Neuronal stem cell (in vitro differentiated cells): ENCODE data around the gene TUBA4B.

Experiments
- DNase-seq: peaks from one replicate; pipeline ENCODE4 v3.0.0-alpha.2; 2013; ENCODE audit warnings: low spot score
- H2AFZ ChIP-seq: one replicate; pipeline ENCODE4 v1.6.1; 2013; ENCODE audit warnings: mild to moderate bottlenecking, low read length, inconsistent platforms
- H2AK5ac ChIP-seq: 2 replicates; pipeline ENCODE4 v1.6.1; 2013; ENCODE audit warnings: low read depth, mild to moderate bottlenecking, inconsistent platforms, low read length, moderate library complexity, mixed read lengths
- H2BK120ac ChIP-seq: 2 replicates; pipeline ENCODE4 v1.6.1; 2013; ENCODE audit warnings: low read depth, mild to moderate bottlenecking, inconsistent platforms, low read length, moderate library complexity, mixed read lengths
- H2BK12ac ChIP-seq: one replicate; pipeline ENCODE4 v1.6.1; 2013; ENCODE audit warnings: low read length, inconsistent platforms
- H2BK15ac ChIP-seq: 2 replicates; pipeline ENCODE4 v1.6.1; 2013; ENCODE audit warnings: mild to moderate bottlenecking, low read length, inconsistent platforms, mixed read lengths
- H2BK5ac ChIP-seq: one replicate; pipeline ENCODE4 v1.6.1; 2013; ENCODE audit warnings: inconsistent platforms, mild to moderate bottlenecking, low read length, moderate library complexity
- H3K14ac ChIP-seq: one replicate; pipeline ENCODE4 v1.6.1; 2013; ENCODE audit warnings: low read length, inconsistent platforms
- H3K18ac ChIP-seq: 2 replicates; pipeline ENCODE4 v1.6.1; 2013; ENCODE audit warnings: low read length, inconsistent platforms
- H3K23ac ChIP-seq: 2 replicates; pipeline ENCODE4 v1.6.1; 2013; ENCODE audit warnings: low read depth, mild to moderate bottlenecking, mixed read lengths, low read length, inconsistent platforms; ENCODE audit not compliant: poor library complexity
- H3K27ac ChIP-seq: replicated peaks from 3 replicates; pipeline ENCODE4 v1.5.1; 2013; ENCODE audit warnings: low read length, inconsistent platforms
- H3K27me3 ChIP-seq, 3 experiments: 2 replicates each; pipeline ENCODE4 v1.6.1; 2013; ENCODE audit warnings: low read length in 3 of 3, mild to moderate bottlenecking in 2 of 3, inconsistent platforms in 1 of 3, low read depth in 1 of 3, mixed read lengths in 1 of 3, moderate library complexity in 1 of 3; ENCODE audit not compliant: control insufficient read depth in 3 of 3, insufficient read depth in 3 of 3
- H3K36me3 ChIP-seq, 2 donors: replicated peaks in 1 of 2; 2 replicates each; pipeline ENCODE4 v1.6.1; 2013; ENCODE audit warnings: low read length in 2 of 2; ENCODE audit not compliant: control insufficient read depth in 2 of 2, insufficient read depth in 2 of 2
- H3K4ac ChIP-seq: 2 replicates; pipeline ENCODE4 v1.6.1; 2013; ENCODE audit warnings: inconsistent platforms, mild to moderate bottlenecking, low read length, moderate library complexity
- H3K4me1 ChIP-seq, 2 donors: 1 replicate in 1 of 2; 2 replicates in 1 of 2; pipeline ENCODE4 v1.6.1; 2013; ENCODE audit warnings: low read length in 2 of 2, low read depth in 1 of 2; ENCODE audit not compliant: control insufficient read depth in 2 of 2, insufficient read depth in 1 of 2
- H3K4me2 ChIP-seq: one replicate; pipeline ENCODE4 v1.6.1; 2013; ENCODE audit warnings: mild to moderate bottlenecking, low read length, inconsistent platforms; ENCODE audit not compliant: insufficient read depth, poor library complexity, severe bottlenecking
- H3K4me3 ChIP-seq, 2 donors: 2 replicates each; pipeline ENCODE4 v1.5.1; 2013; ENCODE audit warnings: low read length in 2 of 2, mild to moderate bottlenecking in 2 of 2, inconsistent platforms in 1 of 2, moderate library complexity in 1 of 2
- H3K79me1 ChIP-seq: one replicate; pipeline ENCODE4 v1.6.1; 2013; ENCODE audit warnings: low read depth, mild to moderate bottlenecking, inconsistent platforms, low read length, moderate library complexity
- H3K9ac ChIP-seq: one replicate; pipeline ENCODE4 v1.6.1; 2013; ENCODE audit warnings: mild to moderate bottlenecking, low read depth, low read length, inconsistent platforms; ENCODE audit not compliant: poor library complexity
- H3K9me3 ChIP-seq, 2 donors: replicated peaks in 1 of 2; 2 replicates each; pipeline versions ENCODE3 to v1.6.1; 2013; ENCODE audit warnings: low read length in 2 of 2, mild to moderate bottlenecking in 2 of 2, inconsistent platforms in 1 of 2, low read depth in 1 of 2, mixed read lengths in 1 of 2, moderate library complexity in 1 of 2; ENCODE audit not compliant: control insufficient read depth in 2 of 2, insufficient read depth in 1 of 2
- H4K8ac ChIP-seq: one replicate; pipeline ENCODE4 v1.6.1; 2013; ENCODE audit warnings: low read depth, mild to moderate bottlenecking, inconsistent platforms, low read length, moderate library complexity
- H4K91ac ChIP-seq: one replicate; pipeline ENCODE4 v1.6.1; 2013; ENCODE audit warnings: low read length, low read depth, mild to moderate bottlenecking, inconsistent platforms; ENCODE audit not compliant: poor library complexity
- whole genome bisulfite sequencing, 2 donors: extraction: QIAGEN DNeasy Blood & Tissue Kit; methylation state at CpG; one replicate each; pipeline ENCODE4 v1.1.7; 2013; ENCODE audit warnings: missing lambda C conversion rate in 2 of 2, mixed read lengths in 1 of 2; ENCODE audit not compliant: insufficient read length in 2 of 2, insufficient replicate concordance in 1 of 2; ENCODE audit errors: extremely low coverage in 2 of 2; 5-methylcytosine and 5-hydroxymethylcytosine counted together

The TUBA4B gene

GRCh38 chr2:219219784-219220532 is 33.1 kb upstream of the TUBA4B start:
- Histone ChIP-seq H3K9me3 (no peaks in the 10 kb centered on the region), H3K27me3 (no peaks in the 10 kb centered on the region), H4K91ac (no peak overlapping the region), H3K18ac (peak overlapping the region; percentile 99), H2BK120ac (no peak overlapping the region), H2BK12ac (peak overlapping the region; percentile 22), H2BK15ac (peak overlapping the region; percentile 79), H3K4me2 (peak overlapping the region; percentile 11), H3K4me1 (peaks cover 7 to 12% of the 10 kb centered on the region in 2 donors), H3K14ac (peak overlapping the region; percentile 6), H3K4me3 (no peak overlapping the region), H3K27ac (no peak overlapping the region), H2AK5ac (peak overlapping the region; percentile 89), H4K8ac (no peak overlapping the region), H3K79me1 (peaks cover 2% of the 10 kb centered on the region), H3K36me3 (peaks cover 43 to 70% of the 10 kb centered on the region in 2 donors), H2BK5ac (peak overlapping the region; percentile 26), H2AFZ (no peak overlapping the region), H3K9ac (peak overlapping the region; percentile 72), H3K23ac (peak overlapping the region; percentile 31), H3K4ac (no peak overlapping the region)
- no peak for DNase-seq
- WGBS, 2 donors, result no CpG with 5 or more reads among the region's 18 CpGs

GRCh38 chr2:219220652-219221402 is 32.2 kb upstream of the TUBA4B start:
- H3K18ac ChIP-seq, result no peak overlapping the region
- no peaks in the 10 kb centered on the region for H3K27me3 ChIP-seq
- no peak overlapping the region for H2AFZ ChIP-seq
- H3K36me3 ChIP-seq, result peaks cover 51 to 70% of the 10 kb centered on the region in 2 donors
- H4K8ac ChIP-seq, result no peak overlapping the region
- no peak overlapping the region for H3K4me3 ChIP-seq
- no peak overlapping the region for H2AK5ac ChIP-seq
- H4K91ac ChIP-seq, result no peak overlapping the region
- H2BK15ac ChIP-seq, result no peak overlapping the region
- no peak overlapping the region for H3K4ac ChIP-seq
- no peak for DNase-seq
- peaks cover 2% of the 10 kb centered on the region for H3K79me1 ChIP-seq
- no peak overlapping the region for H2BK12ac ChIP-seq
- H3K4me1 ChIP-seq, result peaks cover 7 to 12% of the 10 kb centered on the region in 2 donors
- no CpG with 5 or more reads among the region's 19 CpGs for WGBS, 2 donors
- no peak overlapping the region for H2BK5ac ChIP-seq
- H2BK120ac ChIP-seq, result no peak overlapping the region
- H3K14ac ChIP-seq, result no peak overlapping the region
- no peak overlapping the region for H3K9ac ChIP-seq
- H3K27ac ChIP-seq, result no peak overlapping the region
- no peaks in the 10 kb centered on the region for H3K9me3 ChIP-seq
- no peak overlapping the region for H3K23ac ChIP-seq
- no peak overlapping the region for H3K4me2 ChIP-seq

- H3K9me3 ChIP-seq, result no peaks in the 10 kb centered on the region
- no peak overlapping the region for H3K18ac ChIP-seq
- peaks cover 49 to 69% of the 10 kb centered on the region in 2 donors for H3K36me3 ChIP-seq
- H2AK5ac ChIP-seq, result no peak overlapping the region
- no peaks in the 10 kb centered on the region for H3K27me3 ChIP-seq
- H3K79me1 ChIP-seq, result peaks cover 5% of the 10 kb centered on the region
- H3K23ac ChIP-seq, result no peak overlapping the region
- H2AFZ ChIP-seq, result no peak overlapping the region
- peaks cover 7 to 12% of the 10 kb centered on the region in 2 donors for H3K4me1 ChIP-seq
- no CpG with 5 or more reads among the region's 16 CpGs for WGBS, 2 donors
- H2BK120ac ChIP-seq, result no peak overlapping the region
- H3K4me2 ChIP-seq, result no peak overlapping the region
- H3K9ac ChIP-seq, result no peak overlapping the region
- H2BK12ac ChIP-seq, result no peak overlapping the region
- no peak for DNase-seq
- H3K27ac ChIP-seq, result no peak overlapping the region
- H2BK5ac ChIP-seq, result peak overlapping the region; percentile 66
- H3K4ac ChIP-seq, result no peak overlapping the region
- H4K8ac ChIP-seq, result no peak overlapping the region
- H3K14ac ChIP-seq, result no peak overlapping the region
- H4K91ac ChIP-seq, result no peak overlapping the region
- H2BK15ac ChIP-seq, result no peak overlapping the region
- no peak overlapping the region for H3K4me3 ChIP-seq
These were observed 31.0 kb upstream of the TUBA4B start for GRCh38 chr2:219221957-219222518.
